GM12891 (cell line): ENCODE results near the gene FAM43A.

Experiments used
- PAX5 ChIP-seq: IDR thresholded peaks from 2 replicates; pipeline ENCODE4 v1.6.1; 2011; ENCODE audit warnings: low read length, moderate library complexity, mild to moderate bottlenecking; ENCODE audit not compliant: insufficient read depth, severe bottlenecking
- POLR2A ChIP-seq: IDR thresholded peaks from 2 replicates; pipeline ENCODE4 v1.6.1; 2011; ENCODE audit warnings: low read depth, low read length, control low read depth
- POLR2AphosphoS5 ChIP-seq: IDR thresholded peaks from 2 replicates; pipeline ENCODE4 v1.6.1; 2011; ENCODE audit warnings: low read depth, low read length, control low read depth
- SPI1 ChIP-seq: IDR thresholded peaks from 2 replicates; pipeline ENCODE4 v1.6.1; 2011; ENCODE audit warnings: low read depth, low read length, control low read depth
- TAF1 ChIP-seq: IDR thresholded peaks from 2 replicates; pipeline ENCODE4 v1.6.1; 2011; ENCODE audit warnings: low read depth, low read length, control low read depth

DNA sequence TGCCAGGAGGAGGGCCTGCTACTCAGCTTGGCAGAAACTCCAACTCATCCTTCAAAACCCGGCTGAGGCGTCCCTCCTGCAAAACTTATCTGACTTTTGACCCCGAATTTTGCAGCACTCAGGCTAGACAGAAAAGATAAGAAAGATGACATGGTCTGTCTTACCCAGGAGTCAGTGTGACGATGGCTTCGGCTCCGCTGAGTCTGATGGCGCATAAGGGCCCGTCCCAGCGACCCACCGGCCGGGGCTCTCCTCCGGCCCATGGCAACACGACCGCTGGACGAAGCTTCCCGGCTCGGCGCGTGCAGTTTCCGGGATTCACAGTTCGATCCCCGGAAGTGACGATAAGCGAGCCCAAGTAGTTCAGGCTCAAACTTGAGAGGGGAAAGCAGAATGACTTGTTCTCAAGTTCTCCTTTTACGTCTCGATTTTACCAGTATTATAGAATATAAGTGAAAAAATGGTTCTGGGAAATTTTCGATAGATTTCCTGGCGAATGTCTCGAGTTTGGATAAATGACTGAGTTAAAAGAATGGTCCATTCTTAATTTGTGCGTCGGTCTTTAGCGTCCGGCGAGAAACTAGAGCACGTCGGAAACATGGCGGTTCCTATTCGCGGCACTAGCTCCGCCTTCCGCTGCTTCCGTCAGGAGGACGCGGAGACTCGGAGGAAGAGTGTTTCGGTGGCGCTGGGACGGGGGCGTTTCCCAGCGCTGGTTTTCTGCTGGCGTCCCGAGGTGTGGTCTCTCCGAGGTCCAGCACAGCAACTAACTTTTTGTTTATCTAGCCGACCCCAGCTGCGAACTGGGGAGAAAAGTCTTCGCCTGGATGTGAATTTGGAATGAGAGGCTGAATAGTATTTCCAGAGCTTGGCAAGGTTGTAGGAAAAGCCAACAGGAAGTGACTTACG lies 13.5 kb upstream of the FAM43A start, which contains the start of gene LSG1:
- TF ChIP-seq POLR2A (peak; percentile 60), SPI1 (0 out of 2 replicates have a peak, but pooled peaks have one; percentile 37), POLR2AphosphoS5 (peak; percentile 75), TAF1 (peak; percentile 27), PAX5 (no peak)
